Vagina (tissue), 2 donors: ENCODE data around the gene RSPH1. TPM values are rescaled to one million over a fixed set of nuclear protein-coding genes. Genes with fewer than 3 reads are reported as not detected.
A peak's percentile ranks its signal among the peaks of the same experiment; 100 is the strongest.

Experiments
- DNase-seq, 2 donors: peaks; one replicate each; pipeline ENCODE4 v3.0.0-alpha.2; 2017; ENCODE audit errors: extremely low spot score in 2 of 2
- H3K27ac ChIP-seq: fragments of 200-600 bp; sonication (generic); one replicate; pipeline ENCODE4 v1.5.1; 2019
- H3K27me3 ChIP-seq: fragments of 200-600 bp; sonication (generic); one replicate; pipeline ENCODE4 v1.5.1; 2019
- H3K36me3 ChIP-seq, 2 donors: fragments of 200-600 bp; sonication (generic); one replicate each; pipeline ENCODE4 v1.5.1; 2017 to 2019
- H3K4me1 ChIP-seq: fragments of 200-600 bp; sonication (generic); one replicate; pipeline ENCODE4 v1.5.1; 2019
- H3K4me3 ChIP-seq, 2 donors: fragments of 200-600 bp; sonication (generic); 1 replicate in 1 of 2; 2 replicates in 1 of 2; pipeline ENCODE4 v1.5.1; 2016 to 2019
- H3K9me3 ChIP-seq: fragments of 200-600 bp; sonication (generic); one replicate; pipeline ENCODE4 v1.5.1; 2019
- POLR2A ChIP-seq, 2 donors: fragments of 450-650 bp; IDR thresholded peaks; one replicate each; pipeline ENCODE4 v1.6.1; 2017; ENCODE audit warnings: antibody characterized with exemption in 2 of 2, mild to moderate bottlenecking in 2 of 2, moderate library complexity in 2 of 2
- POLR2AphosphoS5 ChIP-seq, 2 donors: sonication (generic); formaldehyde crosslinking; IDR thresholded peaks; one replicate each; pipeline ENCODE4 v1.9.0; 2017; ENCODE audit warnings: antibody characterized with exemption in 2 of 2, mild to moderate bottlenecking in 2 of 2, low read depth in 1 of 2; ENCODE audit not compliant: insufficient read depth in 1 of 2
- intact Hi-C: fragments of 100-400 bp; cut with DNase I; formaldehyde crosslinking; loops from one replicate; pipeline ENCODE4 v1.15.1; 2023
- total RNA-seq: library from RNA; depleted of rRNA; stranded (reverse); fragments of >200 nt; gene quantifications from one replicate; pipeline ENCODE4 v1.2.3, GENCODE V29; 2016
- TF ChIP-seq, protein P1 (sequence below), 3 experiments: fragments of 450-650 bp in 2 of 3; fragments of 200-600 bp in 1 of 3; sonication (generic) in 1 of 3; IDR thresholded peaks; one replicate each; pipeline ENCODE4 v1.5.1; 2017 to 2019; ENCODE audit warnings: antibody characterized with exemption in 3 of 3, mild to moderate bottlenecking in 2 of 3, moderate library complexity in 2 of 3

The RSPH1 gene
- not detected for total RNA-seq

DNA sequence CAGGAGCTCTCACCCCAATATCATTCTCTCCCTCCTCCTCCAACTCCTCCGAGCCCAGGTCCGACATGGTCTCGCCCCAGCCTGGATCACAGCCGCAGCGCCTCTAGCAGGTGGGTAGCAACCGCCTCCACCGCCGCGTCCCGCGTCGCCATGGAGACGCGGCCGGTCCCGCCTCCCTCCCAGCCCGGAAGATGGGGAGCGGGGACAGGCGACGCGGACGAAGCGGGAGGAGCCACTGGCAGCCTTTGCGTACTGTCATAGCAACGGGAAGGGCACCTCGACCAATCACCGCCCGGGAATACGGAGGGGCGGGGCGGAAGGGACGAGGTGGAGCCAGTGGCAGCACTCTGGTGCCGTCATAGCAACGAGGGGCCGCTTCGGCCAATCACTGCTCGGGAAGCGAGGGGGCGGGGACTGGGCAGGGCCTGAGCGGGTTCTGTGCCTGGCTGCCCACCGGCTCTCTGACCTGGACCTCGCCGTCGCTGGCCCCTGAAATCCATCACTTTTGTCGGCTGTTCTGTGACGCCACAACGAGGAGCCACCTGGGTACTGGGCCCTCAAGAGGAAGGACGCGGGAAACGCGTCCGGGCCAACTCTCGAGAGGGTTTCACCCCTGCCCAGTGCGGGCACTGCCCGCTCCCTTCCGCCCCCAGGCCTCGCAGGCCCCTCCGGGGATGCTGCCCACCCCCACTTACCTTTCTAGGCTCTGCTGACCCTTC is at the start of gene RSPH1:
Gene RSPH1, minus strand, starts transcription at position 105 of the 719 bp plus-strand sequence. Its CDS starts 38 bp downstream, at position 67.
- no peaks in the 10 kb centered on the region for H3K36me3 ChIP-seq
- no peaks in the 10 kb centered on the region for H3K9me3 ChIP-seq
- DNase-seq, result peak in 1 of 2 donors; percentile 100
- H3K27ac ChIP-seq, result peak within 1 kb of the TSS; percentile 87
- peak within 1 kb of the TSS; percentile 48 to 70 for H3K4me3 ChIP-seq
- peaks cover 12% of the 10 kb centered on the region for H3K4me1 ChIP-seq
- TF ChIP-seq POLR2A (IDR thresholded peaks at IDR 0.05) (peak in 1 of 2 donors; percentile 67), POLR2AphosphoS5 (IDR thresholded peaks at IDR 0.05; ENCODE audit: insufficient read depth in 1 of 2, low read depth in 1 of 2) (peak; percentile 90 to 92)
- TF ChIP-seq, protein P1, sequence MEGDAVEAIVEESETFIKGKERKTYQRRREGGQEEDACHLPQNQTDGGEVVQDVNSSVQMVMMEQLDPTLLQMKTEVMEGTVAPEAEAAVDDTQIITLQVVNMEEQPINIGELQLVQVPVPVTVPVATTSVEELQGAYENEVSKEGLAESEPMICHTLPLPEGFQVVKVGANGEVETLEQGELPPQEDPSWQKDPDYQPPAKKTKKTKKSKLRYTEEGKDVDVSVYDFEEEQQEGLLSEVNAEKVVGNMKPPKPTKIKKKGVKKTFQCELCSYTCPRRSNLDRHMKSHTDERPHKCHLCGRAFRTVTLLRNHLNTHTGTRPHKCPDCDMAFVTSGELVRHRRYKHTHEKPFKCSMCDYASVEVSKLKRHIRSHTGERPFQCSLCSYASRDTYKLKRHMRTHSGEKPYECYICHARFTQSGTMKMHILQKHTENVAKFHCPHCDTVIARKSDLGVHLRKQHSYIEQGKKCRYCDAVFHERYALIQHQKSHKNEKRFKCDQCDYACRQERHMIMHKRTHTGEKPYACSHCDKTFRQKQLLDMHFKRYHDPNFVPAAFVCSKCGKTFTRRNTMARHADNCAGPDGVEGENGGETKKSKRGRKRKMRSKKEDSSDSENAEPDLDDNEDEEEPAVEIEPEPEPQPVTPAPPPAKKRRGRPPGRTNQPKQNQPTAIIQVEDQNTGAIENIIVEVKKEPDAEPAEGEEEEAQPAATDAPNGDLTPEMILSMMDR (IDR thresholded peaks at IDR 0.05), result peak in 1 of 3 experiments; percentile 7
- intact Hi-C loops, result no loop called here
- no peaks in the 10 kb centered on the region for H3K27me3 ChIP-seq

DNA sequence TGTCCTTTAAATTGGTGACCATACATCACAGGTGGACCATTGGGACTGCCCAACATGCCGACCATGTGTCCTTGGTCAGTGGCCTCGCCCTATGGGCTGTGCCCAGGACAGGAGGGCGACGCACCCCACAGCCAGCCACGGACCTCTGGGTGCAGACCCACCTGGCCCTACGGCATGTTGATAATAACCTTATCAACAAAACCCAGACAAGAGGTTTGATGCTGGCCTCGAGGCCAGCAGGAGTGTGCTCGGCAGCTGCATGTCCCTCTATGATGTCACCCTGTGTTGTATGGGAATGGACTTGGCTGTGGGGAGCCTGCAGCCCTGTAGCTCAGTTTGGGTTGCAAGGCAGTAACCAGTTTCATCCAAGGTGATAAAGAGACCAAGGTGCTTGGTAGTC is 49.7 kb upstream of the RSPH1 start:
- no peak for DNase-seq
- Histone ChIP-seq H3K4me1 (no peaks in the 10 kb centered on the region), H3K27me3 (no peaks in the 10 kb centered on the region), H3K36me3 (peaks cover 0 to 20% of the 10 kb centered on the region in 2 donors), H3K27ac (no peak overlapping the region), H3K4me3 (no peak overlapping the region), H3K9me3 (no peaks in the 10 kb centered on the region)
- intact Hi-C loops, result no loop called here
- TF ChIP-seq POLR2AphosphoS5 (IDR thresholded peaks at IDR 0.05; ENCODE audit: insufficient read depth in 1 of 2, low read depth in 1 of 2), result no peak
- no peak for TF ChIP-seq POLR2A (IDR thresholded peaks at IDR 0.05)
- TF ChIP-seq, protein P1 (IDR thresholded peaks at IDR 0.05), result no peak

DNA sequence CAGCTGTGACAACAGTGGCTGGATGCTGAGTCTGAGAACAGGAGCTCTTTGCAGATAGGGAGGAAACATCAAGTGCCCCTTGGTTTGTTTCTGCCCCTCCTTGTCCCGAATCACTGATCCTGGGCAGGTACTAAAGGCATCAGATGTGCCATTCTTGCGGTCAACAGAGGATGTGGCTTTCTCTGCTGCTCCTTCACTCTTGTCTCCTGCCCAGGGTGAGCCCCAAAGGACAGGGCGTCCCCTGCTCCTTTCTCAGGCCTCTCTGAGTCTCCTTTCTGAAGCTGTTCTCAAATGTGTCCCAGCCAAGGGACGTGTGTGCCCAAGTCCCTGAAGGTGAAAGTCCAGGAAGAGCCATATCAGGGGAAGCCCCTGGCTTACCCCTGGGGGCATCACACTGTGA is 49.3 kb upstream of the RSPH1 start:
- intact Hi-C loops, result no loop called here
- Histone ChIP-seq H3K27me3 (no peaks in the 10 kb centered on the region), H3K36me3 (peaks cover 0 to 20% of the 10 kb centered on the region in 2 donors), H3K4me1 (no peaks in the 10 kb centered on the region), H3K9me3 (no peaks in the 10 kb centered on the region), H3K4me3 (no peak overlapping the region), H3K27ac (no peak overlapping the region)
- no peak for DNase-seq
- no peak for TF ChIP-seq POLR2AphosphoS5 (IDR thresholded peaks at IDR 0.05; ENCODE audit: insufficient read depth in 1 of 2, low read depth in 1 of 2)
- no peak for TF ChIP-seq POLR2A (IDR thresholded peaks at IDR 0.05)
- TF ChIP-seq, protein P1 (IDR thresholded peaks at IDR 0.05), result no peak

DNA sequence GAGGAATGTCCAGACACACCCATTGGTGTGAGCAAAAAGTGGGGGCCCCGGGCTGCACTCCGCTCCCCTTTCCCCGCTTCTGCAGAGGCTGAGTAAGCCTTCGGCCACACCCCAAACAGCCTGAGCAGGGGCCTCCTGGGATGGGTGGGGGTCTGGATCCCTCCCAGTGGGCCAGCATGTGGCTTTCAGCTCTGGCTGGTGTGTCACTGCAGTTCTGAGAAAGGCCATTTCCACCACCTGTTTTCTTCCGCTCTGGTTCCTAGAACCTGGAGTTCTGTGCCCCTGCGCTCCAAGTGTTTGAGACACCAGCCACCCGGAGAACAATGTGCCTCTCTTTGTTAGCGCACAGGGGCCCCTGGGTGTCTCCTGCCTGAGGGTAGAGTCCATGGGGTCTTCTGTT is 48.5 kb upstream of the RSPH1 start:
- no peak overlapping the region for H3K4me3 ChIP-seq
- no peak overlapping the region for H3K27ac ChIP-seq
- H3K27me3 ChIP-seq, result no peaks in the 10 kb centered on the region
- TF ChIP-seq POLR2AphosphoS5 (IDR thresholded peaks at IDR 0.05; ENCODE audit: insufficient read depth in 1 of 2, low read depth in 1 of 2) (no peak), POLR2A (IDR thresholded peaks at IDR 0.05) (no peak)
- TF ChIP-seq, protein P1 (IDR thresholded peaks at IDR 0.05), result no peak
- H3K9me3 ChIP-seq, result no peaks in the 10 kb centered on the region
- H3K36me3 ChIP-seq, result peaks cover 0 to 26% of the 10 kb centered on the region in 2 donors
- H3K4me1 ChIP-seq, result no peaks in the 10 kb centered on the region
- intact Hi-C loops, result no loop called here
- DNase-seq, result no peak
